ENCODE measurements around the gene KLK4. TPM values are rescaled to one million over a fixed set of nuclear protein-coding genes. Genes with fewer than 3 reads are reported as not detected.
A peak's percentile ranks its signal among the peaks of the same experiment; 100 is the strongest.

The KLK4 gene
- total RNA-seq, 1 experiment from 2014 or later, result 0.84 TPM

DNA sequence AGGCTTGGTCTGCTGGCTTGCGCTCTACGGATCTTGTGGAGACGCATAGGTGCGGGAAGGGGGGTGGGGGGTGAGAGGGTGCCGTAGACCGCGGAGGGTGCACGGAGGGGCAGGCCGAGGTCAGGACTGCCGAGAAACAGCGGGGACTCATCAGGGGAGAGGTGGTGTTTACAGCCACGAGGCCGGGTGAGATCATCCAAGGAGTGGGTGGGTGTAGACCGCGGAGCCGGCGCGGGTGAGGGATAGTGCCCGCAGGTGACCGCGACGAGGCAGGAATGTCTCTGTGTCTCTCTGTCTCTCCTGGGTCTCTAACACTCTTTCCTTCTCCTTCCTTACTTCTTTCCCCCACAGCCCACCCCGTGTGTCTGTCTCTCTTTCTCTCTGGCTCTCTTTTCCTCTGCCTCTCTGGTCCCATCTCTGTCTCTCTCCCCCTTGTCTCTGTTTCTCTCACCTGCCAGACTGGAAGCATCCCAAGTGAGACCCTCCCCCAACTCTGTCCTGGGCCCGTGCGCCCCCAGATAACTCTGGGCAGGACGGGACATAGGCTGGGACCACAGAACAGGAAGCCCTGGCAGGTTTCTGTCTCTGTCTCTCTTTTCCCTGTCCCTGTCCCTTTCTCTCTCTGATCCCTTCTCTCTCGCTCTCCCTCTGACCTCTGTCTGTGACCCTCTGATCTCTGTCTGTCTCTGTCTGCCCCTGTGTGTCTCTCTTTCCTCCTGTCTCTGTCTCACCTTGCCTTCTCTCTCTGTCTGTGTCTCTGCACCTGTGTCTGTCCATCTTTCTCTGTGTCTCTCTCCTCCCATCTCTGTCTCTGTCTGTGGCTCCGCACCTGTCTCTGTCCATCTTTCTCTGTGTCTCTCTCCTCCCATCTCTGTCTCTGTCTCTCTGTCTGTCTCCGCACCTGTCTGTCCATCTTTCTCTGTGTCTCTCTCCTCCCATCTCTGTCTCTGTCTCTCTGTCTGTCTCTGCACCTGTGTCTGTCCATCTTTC lies 1.8 kb upstream of the KLK4 start:
- POLR2A ChIA-PET, result no interaction called here

More for the DNA sequence above, 1.8 kb upstream of the KLK4 start:
- ChIA-PET RAD21 (ENCODE audit: low non-redundant PET in 1 of 2, low total read pairs in 2 of 2, uncharacterized antibody in 2 of 2, unreplicated experiment in 2 of 2) (no interaction called here), CTCF (interaction anchor here (1.0 kb wide), 1 partner anchor 9 kb away, joined by 4 read pairs; no protein-coding TSS in a partner anchor)
- Histone ChIP-seq H3K4me2 (ENCODE audit: low read length) (peak overlapping the region; percentile 41), H3K4me1 (ENCODE audit: control insufficient read depth in 1 of 2, insufficient read depth in 2 of 2, low read length in 2 of 2) (peaks cover 4 to 22% of the 10 kb centered on the region in 2 experiments; a peak in 3 of 4 replicates), H3K9me2 (ENCODE audit: insufficient read depth) (no peaks in the 10 kb centered on the region), H3K9me3 (ENCODE audit: control insufficient read depth in 1 of 2, insufficient read depth in 1 of 2, low read depth in 1 of 2, low read length in 2 of 2) (no peaks in the 10 kb centered on the region), H3K4me3 (replicated peaks in 1 of 2; ENCODE audit: low read depth in 1 of 2, low read length in 2 of 2) (no peak overlapping the region), H3K36me3 (ENCODE audit: control insufficient read depth in 1 of 2, insufficient read depth in 2 of 2, low read length in 2 of 2) (no peaks in the 10 kb centered on the region), H2AFZ (ENCODE audit: low read depth, low read length, poor library complexity, severe bottlenecking) (peak overlapping the region; percentile 32), H3K79me2 (ENCODE audit: insufficient read depth, low read length) (no peaks in the 10 kb centered on the region), H4K20me1 (ENCODE audit: insufficient read depth) (no peaks in the 10 kb centered on the region), H3K9ac (ENCODE audit: low read length) (no peak overlapping the region), H3K27ac (ENCODE audit: low read depth, low read length) (no peak overlapping the region), H3K27me3 (ENCODE audit: insufficient read depth, low read length) (peaks cover 9% of the 10 kb centered on the region)
- DNase-seq (ENCODE audit: low read depth, low spot score) (no peak), ATAC-seq (no peak)
- TF ChIP-seq, protein P1, sequence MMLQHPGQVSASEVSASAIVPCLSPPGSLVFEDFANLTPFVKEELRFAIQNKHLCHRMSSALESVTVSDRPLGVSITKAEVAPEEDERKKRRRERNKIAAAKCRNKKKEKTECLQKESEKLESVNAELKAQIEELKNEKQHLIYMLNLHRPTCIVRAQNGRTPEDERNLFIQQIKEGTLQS (IDR thresholded peaks at IDR 0.05), result no peak
- TF ChIP-seq, protein P2, sequence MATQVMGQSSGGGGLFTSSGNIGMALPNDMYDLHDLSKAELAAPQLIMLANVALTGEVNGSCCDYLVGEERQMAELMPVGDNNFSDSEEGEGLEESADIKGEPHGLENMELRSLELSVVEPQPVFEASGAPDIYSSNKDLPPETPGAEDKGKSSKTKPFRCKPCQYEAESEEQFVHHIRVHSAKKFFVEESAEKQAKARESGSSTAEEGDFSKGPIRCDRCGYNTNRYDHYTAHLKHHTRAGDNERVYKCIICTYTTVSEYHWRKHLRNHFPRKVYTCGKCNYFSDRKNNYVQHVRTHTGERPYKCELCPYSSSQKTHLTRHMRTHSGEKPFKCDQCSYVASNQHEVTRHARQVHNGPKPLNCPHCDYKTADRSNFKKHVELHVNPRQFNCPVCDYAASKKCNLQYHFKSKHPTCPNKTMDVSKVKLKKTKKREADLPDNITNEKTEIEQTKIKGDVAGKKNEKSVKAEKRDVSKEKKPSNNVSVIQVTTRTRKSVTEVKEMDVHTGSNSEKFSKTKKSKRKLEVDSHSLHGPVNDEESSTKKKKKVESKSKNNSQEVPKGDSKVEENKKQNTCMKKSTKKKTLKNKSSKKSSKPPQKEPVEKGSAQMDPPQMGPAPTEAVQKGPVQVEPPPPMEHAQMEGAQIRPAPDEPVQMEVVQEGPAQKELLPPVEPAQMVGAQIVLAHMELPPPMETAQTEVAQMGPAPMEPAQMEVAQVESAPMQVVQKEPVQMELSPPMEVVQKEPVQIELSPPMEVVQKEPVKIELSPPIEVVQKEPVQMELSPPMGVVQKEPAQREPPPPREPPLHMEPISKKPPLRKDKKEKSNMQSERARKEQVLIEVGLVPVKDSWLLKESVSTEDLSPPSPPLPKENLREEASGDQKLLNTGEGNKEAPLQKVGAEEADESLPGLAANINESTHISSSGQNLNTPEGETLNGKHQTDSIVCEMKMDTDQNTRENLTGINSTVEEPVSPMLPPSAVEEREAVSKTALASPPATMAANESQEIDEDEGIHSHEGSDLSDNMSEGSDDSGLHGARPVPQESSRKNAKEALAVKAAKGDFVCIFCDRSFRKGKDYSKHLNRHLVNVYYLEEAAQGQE (IDR thresholded peaks at IDR 0.05; ENCODE audit: low read depth), result no peak
- TF ChIP-seq EZH2 (IDR thresholded peaks at IDR 0.05) (no peak), CBX3 (IDR thresholded peaks at IDR 0.05; ENCODE audit: low read depth) (no peak), JUND (IDR thresholded peaks at IDR 0.05) (no peak), POLR2A (IDR thresholded peaks at IDR 0.05; ENCODE audit: borderline replicate concordance, extremely low read depth, insufficient read depth, insufficient read length) (no peak)
- TF ChIP-seq, protein P3, sequence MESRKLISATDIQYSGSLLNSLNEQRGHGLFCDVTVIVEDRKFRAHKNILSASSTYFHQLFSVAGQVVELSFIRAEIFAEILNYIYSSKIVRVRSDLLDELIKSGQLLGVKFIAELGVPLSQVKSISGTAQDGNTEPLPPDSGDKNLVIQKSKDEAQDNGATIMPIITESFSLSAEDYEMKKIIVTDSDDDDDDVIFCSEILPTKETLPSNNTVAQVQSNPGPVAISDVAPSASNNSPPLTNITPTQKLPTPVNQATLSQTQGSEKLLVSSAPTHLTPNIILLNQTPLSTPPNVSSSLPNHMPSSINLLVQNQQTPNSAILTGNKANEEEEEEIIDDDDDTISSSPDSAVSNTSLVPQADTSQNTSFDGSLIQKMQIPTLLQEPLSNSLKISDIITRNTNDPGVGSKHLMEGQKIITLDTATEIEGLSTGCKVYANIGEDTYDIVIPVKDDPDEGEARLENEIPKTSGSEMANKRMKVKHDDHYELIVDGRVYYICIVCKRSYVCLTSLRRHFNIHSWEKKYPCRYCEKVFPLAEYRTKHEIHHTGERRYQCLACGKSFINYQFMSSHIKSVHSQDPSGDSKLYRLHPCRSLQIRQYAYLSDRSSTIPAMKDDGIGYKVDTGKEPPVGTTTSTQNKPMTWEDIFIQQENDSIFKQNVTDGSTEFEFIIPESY (IDR thresholded peaks at IDR 0.05; ENCODE audit: extremely low read depth, insufficient replicate concordance, low read length), result no peak
- no TSS peak for BruUV-seq (replicated peaks)
- intact Hi-C loops (cut with micrococcal nuclease), result no loop called here
